Activated B cell treated with CpG ODN at 0.5 μM for 24 hours (primary cell): ENCODE results near the gene COG7. TPM values are rescaled to one million over a fixed set of nuclear protein-coding genes. Genes with fewer than 3 reads are reported as not detected.
A peak's percentile ranks its signal among the peaks of the same experiment; 100 is the strongest.

Experiments used
- ATAC-seq: fragments of 200-7000 bp; cut with Tn5 transposase; one replicate; pipeline ENCODE4 v1.10.0; 2021; ENCODE audit warnings: low read depth, mild to moderate bottlenecking, moderate library complexity
- CTCF ChIA-PET: fragments of 350-600 bp; sonication (Branson Sonifier 250); formaldehyde crosslinking; loops from one replicate; lab custom pipeline; 2021; ENCODE audit warnings: antibody characterized with exemption; lab: Charles Lee
- POLR2A ChIA-PET: fragments of 350-600 bp; sonication (Branson Sonifier 250); formaldehyde crosslinking; loops from one replicate; lab custom pipeline; 2021; ENCODE audit warnings: antibody characterized with exemption; lab: Charles Lee
- DNase-seq: peaks from one replicate; pipeline ENCODE4 v3.0.0; 2022
- H3K27ac Mint-ChIP-seq: one replicate; pipeline ENCODE4 v1.8.0; 2020; ENCODE audit warnings: mixed read lengths
- H3K27me3 Mint-ChIP-seq: one replicate; pipeline ENCODE4 v1.8.0; 2021; ENCODE audit warnings: mixed read lengths
- H3K36me3 Mint-ChIP-seq: one replicate; pipeline ENCODE4 v1.8.0; 2021; ENCODE audit warnings: low read depth, mixed read lengths
- H3K4me1 Mint-ChIP-seq: one replicate; pipeline ENCODE4 v1.8.0; 2021; ENCODE audit warnings: mixed read lengths
- H3K4me3 Mint-ChIP-seq: one replicate; pipeline ENCODE4 v1.8.0; 2020; ENCODE audit warnings: mild to moderate bottlenecking, mixed read lengths
- H3K9me3 Mint-ChIP-seq: one replicate; pipeline ENCODE4 v1.8.0; 2020; ENCODE audit warnings: mixed read lengths
- intact Hi-C: fragments of 100-400 bp; cut with micrococcal nuclease; formaldehyde crosslinking; loops from one replicate; pipeline ENCODE4 v1.15.1; 2024
- total RNA-seq: library from RNA; stranded (reverse); gene quantifications from 2 replicates; pipeline ENCODE4 v1.2.3, GENCODE V29; 2022
- TF ChIP-seq, protein P1 (sequence below): fragments of 200-600 bp; IDR thresholded peaks from one replicate; pipeline ENCODE4 v1.8.0; 2022; ENCODE audit warnings: antibody characterized with exemption, mild to moderate bottlenecking

Gene COG7
- total RNA-seq, 1 donor from 2014 or later, result 20.2 TPM

DNA sequence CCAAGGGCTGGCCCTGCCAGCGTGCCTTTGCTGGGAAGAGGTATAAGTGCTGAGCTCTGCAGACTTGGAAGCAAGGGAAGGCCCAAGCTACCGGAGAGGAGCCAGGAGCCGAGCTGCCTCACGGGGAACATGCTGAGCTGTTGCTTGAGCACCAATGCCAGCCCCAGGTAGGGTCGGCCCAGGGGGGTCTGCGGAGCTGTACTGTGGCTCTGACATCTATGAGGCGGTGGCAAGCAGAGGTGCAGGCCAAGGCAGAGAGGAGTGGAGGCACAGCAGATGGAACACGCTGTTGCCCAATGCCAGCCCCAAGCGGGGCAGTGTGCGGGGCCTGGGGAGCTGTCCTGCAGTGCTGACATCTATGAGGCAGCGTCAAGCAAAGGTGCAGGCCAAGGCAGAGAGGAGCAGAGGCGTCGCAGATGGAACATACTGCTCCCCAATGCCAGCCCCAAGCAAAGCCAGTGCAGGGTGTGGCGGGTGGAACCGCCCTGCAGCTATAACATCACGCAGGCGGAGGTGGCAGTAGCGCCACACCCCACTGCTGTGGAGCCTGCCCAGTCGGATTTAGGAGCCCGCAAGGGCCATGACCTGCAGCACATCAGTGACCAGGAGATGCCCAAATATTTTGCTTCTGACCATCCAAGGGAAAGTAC, 47.3 kb upstream of the COG7 start:
- H3K27ac Mint-ChIP-seq, result peak overlapping the region; percentile 78
- TF ChIP-seq, protein P1, sequence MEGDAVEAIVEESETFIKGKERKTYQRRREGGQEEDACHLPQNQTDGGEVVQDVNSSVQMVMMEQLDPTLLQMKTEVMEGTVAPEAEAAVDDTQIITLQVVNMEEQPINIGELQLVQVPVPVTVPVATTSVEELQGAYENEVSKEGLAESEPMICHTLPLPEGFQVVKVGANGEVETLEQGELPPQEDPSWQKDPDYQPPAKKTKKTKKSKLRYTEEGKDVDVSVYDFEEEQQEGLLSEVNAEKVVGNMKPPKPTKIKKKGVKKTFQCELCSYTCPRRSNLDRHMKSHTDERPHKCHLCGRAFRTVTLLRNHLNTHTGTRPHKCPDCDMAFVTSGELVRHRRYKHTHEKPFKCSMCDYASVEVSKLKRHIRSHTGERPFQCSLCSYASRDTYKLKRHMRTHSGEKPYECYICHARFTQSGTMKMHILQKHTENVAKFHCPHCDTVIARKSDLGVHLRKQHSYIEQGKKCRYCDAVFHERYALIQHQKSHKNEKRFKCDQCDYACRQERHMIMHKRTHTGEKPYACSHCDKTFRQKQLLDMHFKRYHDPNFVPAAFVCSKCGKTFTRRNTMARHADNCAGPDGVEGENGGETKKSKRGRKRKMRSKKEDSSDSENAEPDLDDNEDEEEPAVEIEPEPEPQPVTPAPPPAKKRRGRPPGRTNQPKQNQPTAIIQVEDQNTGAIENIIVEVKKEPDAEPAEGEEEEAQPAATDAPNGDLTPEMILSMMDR, result no peak
- H3K9me3 Mint-ChIP-seq, result no peaks in the 10 kb centered on the region
- intact Hi-C loops, result no loop called here
- POLR2A ChIA-PET, result interaction anchor here (0.6 to 5.4 kb wide), 3 partner anchors 8 to 18 kb away, joined by 3 to 55 read pairs (median 5); partner anchors contain the start of gene GGA2
- DNase-seq (no peak), ATAC-seq (no peak)
- peaks cover 97% of the 10 kb centered on the region for H3K4me1 Mint-ChIP-seq
- no peaks in the 10 kb centered on the region for H3K27me3 Mint-ChIP-seq
- peaks cover 62% of the 10 kb centered on the region for H3K36me3 Mint-ChIP-seq
- CTCF ChIA-PET, result interaction anchor here (0.7 to 1.9 kb wide), 2 partner anchors 65 to 96 kb away, joined by 3 to 6 read pairs; partner anchors contain the start of gene NDUFAB1
- H3K4me3 Mint-ChIP-seq, result no peak overlapping the region

- H3K27ac Mint-ChIP-seq, result peak overlapping the region; percentile 78
- POLR2A ChIA-PET, result interaction anchor here (1.2 to 5.4 kb wide), 3 partner anchors 8 to 19 kb away, joined by 3 to 55 read pairs (median 5); partner anchors contain the start of gene GGA2
Observed at GRCh38 chr16:23499801-23500200, 46.8 kb upstream of the COG7 start.

DNA sequence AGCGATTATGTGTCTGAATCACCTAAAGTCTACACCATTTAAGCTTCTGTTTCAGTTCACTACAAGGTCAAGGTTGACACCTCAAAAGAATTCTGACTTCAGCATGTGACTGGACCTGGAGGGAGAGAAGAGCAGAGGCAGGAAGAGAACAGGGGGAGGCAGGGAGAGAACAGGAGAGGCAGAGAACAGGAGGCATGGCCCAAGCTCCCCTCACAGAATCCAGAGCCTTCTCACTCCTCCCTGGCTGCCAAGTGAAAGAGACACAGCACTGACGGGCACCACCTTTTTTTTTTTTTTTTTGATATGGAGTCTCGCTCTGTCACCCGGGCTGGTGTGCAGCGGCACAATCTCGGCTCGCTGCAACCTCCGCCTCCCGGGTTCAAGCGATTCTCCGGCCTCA, 45.9 kb upstream of the COG7 start:
- Mint-ChIP-seq H3K9me3 (no peaks in the 10 kb centered on the region), H3K27me3 (no peaks in the 10 kb centered on the region), H3K27ac (peak overlapping the region; percentile 36), H3K4me3 (no peak overlapping the region), H3K4me1 (peaks cover 86% of the 10 kb centered on the region), H3K36me3 (peaks cover 77% of the 10 kb centered on the region)
- ChIA-PET POLR2A (interaction anchor here (0.6 to 5.4 kb wide), 3 partner anchors 9 to 801 kb away, joined by 3 to 55 read pairs (median 4); partner anchors contain the start of gene GGA2), CTCF (no interaction called here)
- no peak for DNase-seq
- ATAC-seq, result no peak
- intact Hi-C loops, result no loop called here
- TF ChIP-seq, protein P1, result no peak

More at GRCh38 chr16:23499801-23500200, 46.8 kb upstream of the COG7 start:
- intact Hi-C loops, result no loop called here
- Mint-ChIP-seq H3K4me3 (no peak overlapping the region), H3K36me3 (peaks cover 68% of the 10 kb centered on the region), H3K27me3 (no peaks in the 10 kb centered on the region), H3K4me1 (peaks cover 95% of the 10 kb centered on the region), H3K9me3 (no peaks in the 10 kb centered on the region)
- CTCF ChIA-PET, result interaction anchor here (1.9 kb wide), 1 partner anchor 97 kb away, joined by 6 read pairs; the partner anchor contains the start of gene NDUFAB1
- ATAC-seq, result no peak
- DNase-seq, result no peak
- TF ChIP-seq, protein P1, result no peak

DNA sequence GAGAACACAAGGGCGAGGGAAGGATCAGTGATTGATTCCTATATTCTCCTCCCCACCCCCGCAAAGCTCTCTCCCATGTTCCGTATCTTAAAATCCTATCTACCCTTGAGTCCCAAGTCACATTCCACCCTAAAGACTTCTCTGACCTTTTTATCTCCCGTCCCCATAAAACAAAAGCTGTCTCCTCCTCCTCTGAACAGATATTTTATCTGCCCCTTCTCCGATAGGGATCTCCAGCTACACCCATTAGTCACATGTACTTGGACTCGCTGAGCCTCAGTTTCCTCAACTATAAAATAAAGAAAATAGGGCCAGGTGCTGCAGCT, 44.5 kb upstream of the COG7 start:
- POLR2A ChIA-PET, result interaction anchor here (0.6 to 5.4 kb wide), 5 partner anchors 11 to 1042 kb away, joined by 3 to 55 read pairs (median 6); partner anchors contain the start of genes EARS2, GGA2, RBBP6 and UBFD1
- ATAC-seq (no peak), DNase-seq (no peak)
- H3K4me3 Mint-ChIP-seq, result no peak overlapping the region
- TF ChIP-seq, protein P1, result no peak
- no peaks in the 10 kb centered on the region for H3K9me3 Mint-ChIP-seq
- H3K27ac Mint-ChIP-seq, result peak overlapping the region; percentile 73
- CTCF ChIA-PET, result interaction anchor here (1.4 kb wide), 1 partner anchor 8 kb away, joined by 3 read pairs; no protein-coding TSS in a partner anchor
- H3K36me3 Mint-ChIP-seq, result peaks cover 83% of the 10 kb centered on the region
- no peaks in the 10 kb centered on the region for H3K27me3 Mint-ChIP-seq
- peaks cover 74% of the 10 kb centered on the region for H3K4me1 Mint-ChIP-seq
- intact Hi-C loops, result no loop called here
